Skeletal muscle satellite cell (primary cell): Measurements from ENCODE around the gene ATP2B1.
A peak's percentile ranks its signal among the peaks of the same experiment; 100 is the strongest.

Experiments used
- H3K27me3 ChIP-seq: 2 replicates; pipeline ENCODE4 v1.7.0; 2013; ENCODE audit warnings: low read length; ENCODE audit not compliant: control insufficient read depth, insufficient read depth
- H3K36me3 ChIP-seq: 2 replicates; pipeline ENCODE4 v1.7.0; 2013; ENCODE audit warnings: mild to moderate bottlenecking, control low read depth, low read length; ENCODE audit not compliant: insufficient read depth
- H3K4me1 ChIP-seq: 2 replicates; pipeline ENCODE4 v1.7.0; 2013; ENCODE audit warnings: low read length; ENCODE audit not compliant: control insufficient read depth, insufficient read depth
- H3K4me2 ChIP-seq: 2 replicates; pipeline ENCODE4 v1.7.0; 2013; ENCODE audit warnings: mild to moderate bottlenecking, low read length
- H3K4me3 ChIP-seq: 2 replicates; pipeline ENCODE4 v1.7.0; 2013; ENCODE audit warnings: low read length
- H3K9ac ChIP-seq: 2 replicates; pipeline ENCODE4 v1.7.0; 2013; ENCODE audit warnings: mild to moderate bottlenecking, low read depth, low read length, moderate library complexity
- H3K9me3 ChIP-seq: replicated peaks from 2 replicates; pipeline ENCODE4 v1.7.0; 2013; ENCODE audit warnings: mild to moderate bottlenecking, control low read depth, low read length

Gene ATP2B1

DNA sequence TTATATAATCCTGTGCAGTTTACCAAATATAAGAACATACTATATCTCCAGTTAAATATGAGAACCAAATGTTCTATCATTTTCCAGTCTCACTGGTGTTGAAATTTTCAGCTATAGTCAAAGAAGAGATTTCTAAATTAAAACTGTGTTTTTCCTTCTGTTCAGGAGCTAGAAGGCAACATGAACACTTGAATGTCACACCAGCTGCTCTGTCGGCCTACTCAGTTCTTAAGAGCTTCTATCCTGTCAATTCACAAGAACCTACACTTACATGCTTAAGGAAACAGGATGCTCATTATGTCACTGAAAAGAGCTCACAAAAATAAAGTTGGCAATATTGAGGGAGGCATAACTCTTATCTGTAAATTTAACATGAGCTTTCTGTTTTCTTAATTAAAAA is 43.1 kb downstream of the ATP2B1 start:
- no peak overlapping the region for H3K4me3 ChIP-seq
- H3K4me1 ChIP-seq, result peaks cover 32% of the 10 kb centered on the region
- H3K27me3 ChIP-seq, result no peaks in the 10 kb centered on the region
- H3K9me3 ChIP-seq, result no peaks in the 10 kb centered on the region
- H3K9ac ChIP-seq, result no peak overlapping the region
- peaks cover 31% of the 10 kb centered on the region for H3K36me3 ChIP-seq
- H3K4me2 ChIP-seq, result no peak overlapping the region

DNA sequence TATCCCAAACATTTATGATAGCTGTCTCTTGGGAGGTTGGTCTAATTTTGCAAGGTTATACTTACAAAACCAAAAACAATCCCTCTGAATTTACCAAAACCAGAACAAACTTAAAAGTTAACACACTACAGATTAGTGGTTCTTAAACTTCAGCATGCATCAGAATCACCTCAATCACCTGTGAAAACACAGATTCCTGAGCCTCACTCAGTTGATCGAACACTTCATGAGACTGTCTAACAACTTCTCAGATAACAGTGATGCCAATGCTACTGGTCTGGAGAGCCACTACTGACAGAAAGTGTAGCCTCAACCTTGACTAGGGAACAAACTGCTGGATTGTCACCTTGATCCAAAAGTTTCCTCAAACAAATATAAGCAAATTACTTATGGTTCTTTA is 44.2 kb downstream of the ATP2B1 start:
- H3K9ac ChIP-seq, result no peak overlapping the region
- H3K36me3 ChIP-seq, result peaks cover 26% of the 10 kb centered on the region
- H3K4me2 ChIP-seq, result no peak overlapping the region
- no peaks in the 10 kb centered on the region for H3K27me3 ChIP-seq
- no peak overlapping the region for H3K4me3 ChIP-seq
- no peaks in the 10 kb centered on the region for H3K9me3 ChIP-seq
- H3K4me1 ChIP-seq, result peaks cover 32% of the 10 kb centered on the region

DNA sequence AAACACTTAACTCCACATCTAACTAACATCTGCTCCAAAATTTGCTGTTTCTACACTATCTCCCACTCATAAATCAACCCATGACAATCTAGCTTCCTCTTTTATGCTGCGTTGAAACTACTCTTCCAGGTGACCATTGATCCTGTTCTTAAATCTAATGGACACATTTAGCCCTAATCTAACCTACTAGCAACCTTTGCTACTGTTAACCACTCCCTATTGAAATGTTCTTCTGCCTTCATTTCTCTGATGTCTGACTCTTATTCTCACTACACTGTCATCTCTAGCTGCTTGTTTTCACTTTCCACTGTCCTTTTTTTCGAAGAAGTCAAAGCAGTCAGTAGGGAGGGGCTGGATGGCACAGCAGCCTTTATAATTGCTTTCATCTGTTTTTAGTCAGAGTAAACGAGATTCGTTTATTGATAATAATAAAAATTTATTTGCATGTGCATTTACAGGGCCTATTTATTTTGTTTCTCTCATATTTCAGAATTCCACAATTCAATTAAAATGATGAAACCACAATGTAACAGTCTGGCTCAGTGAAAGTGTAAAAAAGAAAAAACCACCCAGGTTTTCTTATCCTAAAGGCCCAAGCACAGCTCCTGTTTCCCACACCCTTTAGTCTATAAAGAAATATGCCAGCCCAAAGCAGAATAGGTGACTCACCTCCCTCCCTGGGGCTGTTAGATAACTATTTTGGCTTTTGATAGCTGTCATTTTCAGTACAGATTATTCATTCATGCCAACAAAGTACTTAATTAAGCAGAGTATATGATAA is 44.9 kb downstream of the ATP2B1 start:
- Histone ChIP-seq H3K4me1 (peaks cover 32% of the 10 kb centered on the region), H3K4me3 (no peak overlapping the region), H3K9me3 (no peaks in the 10 kb centered on the region), H3K36me3 (peaks cover 26% of the 10 kb centered on the region), H3K4me2 (peak overlapping the region; percentile 51), H3K27me3 (no peaks in the 10 kb centered on the region), H3K9ac (peak overlapping the region; percentile 0)

GRCh38 chr12:89662623-89663022 is 46.0 kb downstream of the ATP2B1 start:
- Histone ChIP-seq H3K36me3 (peaks cover 21% of the 10 kb centered on the region), H3K9me3 (no peaks in the 10 kb centered on the region), H3K4me3 (no peak overlapping the region), H3K4me2 (peak overlapping the region; percentile 51), H3K9ac (no peak overlapping the region), H3K27me3 (no peaks in the 10 kb centered on the region), H3K4me1 (peaks cover 32% of the 10 kb centered on the region)

DNA sequence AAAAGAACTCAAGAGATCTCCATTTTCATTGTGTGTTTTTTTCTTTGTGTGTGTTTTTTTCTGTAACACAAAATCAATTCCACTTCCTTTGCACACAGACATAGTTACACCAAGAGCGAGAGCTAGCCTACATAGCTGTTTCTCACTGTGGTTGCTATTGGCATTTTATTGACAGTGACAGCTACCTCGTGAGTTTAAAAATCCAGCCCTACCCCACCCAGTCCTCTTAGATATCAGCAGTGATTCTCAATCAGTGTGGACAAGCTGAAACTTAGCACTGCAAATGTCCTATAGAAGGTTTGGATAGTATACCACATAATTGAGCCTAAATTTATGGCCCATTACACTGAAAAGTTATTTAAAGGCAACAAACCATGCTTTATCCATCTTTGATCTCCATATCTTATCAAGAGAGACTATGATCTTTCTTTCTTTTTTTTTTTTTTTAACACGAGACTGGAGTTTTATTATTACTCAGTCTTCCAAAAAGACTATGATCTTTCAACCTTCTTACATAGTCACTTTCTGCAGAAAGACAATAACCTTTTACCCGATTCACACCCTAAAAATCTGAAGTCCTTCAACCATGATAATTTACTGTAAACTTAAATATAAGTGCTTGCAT is 46.8 kb downstream of the ATP2B1 start:
- H3K4me3 ChIP-seq, result no peak overlapping the region
- no peak overlapping the region for H3K9ac ChIP-seq
- peaks cover 16% of the 10 kb centered on the region for H3K36me3 ChIP-seq
- H3K9me3 ChIP-seq, result no peaks in the 10 kb centered on the region
- peaks cover 32% of the 10 kb centered on the region for H3K4me1 ChIP-seq
- H3K27me3 ChIP-seq, result no peaks in the 10 kb centered on the region
- peak overlapping the region; percentile 7 for H3K4me2 ChIP-seq

- no peak overlapping the region for H3K4me2 ChIP-seq
- H3K4me3 ChIP-seq, result no peak overlapping the region
- H3K27me3 ChIP-seq, result no peaks in the 10 kb centered on the region
- H3K36me3 ChIP-seq, result peaks cover 28% of the 10 kb centered on the region
- H3K9ac ChIP-seq, result no peak overlapping the region
- no peaks in the 10 kb centered on the region for H3K9me3 ChIP-seq
- H3K4me1 ChIP-seq, result peaks cover 8% of the 10 kb centered on the region
Observed at GRCh38 chr12:89657739-89658138, 50.9 kb downstream of the ATP2B1 start.

- no peaks in the 10 kb centered on the region for H3K27me3 ChIP-seq
- H3K4me1 ChIP-seq, result peaks cover 1% of the 10 kb centered on the region
- H3K9me3 ChIP-seq, result no peaks in the 10 kb centered on the region
- no peak overlapping the region for H3K4me2 ChIP-seq
- peaks cover 35% of the 10 kb centered on the region for H3K36me3 ChIP-seq
- no peak overlapping the region for H3K4me3 ChIP-seq
- no peak overlapping the region for H3K9ac ChIP-seq
Observed at GRCh38 chr12:89657066-89657465, 51.6 kb downstream of the ATP2B1 start.

GRCh38 chr12:89655841-89656240 is 52.8 kb downstream of the ATP2B1 start:
- peaks cover 47% of the 10 kb centered on the region for H3K36me3 ChIP-seq
- no peaks in the 10 kb centered on the region for H3K27me3 ChIP-seq
- H3K9ac ChIP-seq, result no peak overlapping the region
- no peak overlapping the region for H3K4me2 ChIP-seq
- H3K4me3 ChIP-seq, result no peak overlapping the region
- H3K4me1 ChIP-seq, result no peaks in the 10 kb centered on the region
- H3K9me3 ChIP-seq, result no peaks in the 10 kb centered on the region

DNA sequence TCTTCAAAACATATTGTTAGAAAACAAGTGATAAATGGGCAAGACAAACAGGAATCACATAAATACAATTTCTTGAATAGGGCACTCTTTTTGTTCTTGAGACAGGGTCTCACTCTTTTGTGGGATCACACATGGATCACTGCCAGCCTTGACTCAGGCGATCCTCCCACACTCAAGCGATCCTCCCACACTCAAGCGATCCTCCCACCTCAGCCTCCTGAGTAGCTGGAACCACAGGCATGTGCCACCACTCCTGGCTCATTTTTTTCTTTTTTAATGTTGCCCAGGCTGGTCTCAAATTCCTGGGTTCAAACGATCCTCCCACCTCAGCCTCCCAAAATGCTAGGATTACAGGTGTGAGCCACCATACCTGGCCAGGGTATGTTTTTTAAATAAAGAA is 57.4 kb downstream of the ATP2B1 start:
- Histone ChIP-seq H3K4me1 (no peaks in the 10 kb centered on the region), H3K4me2 (no peak overlapping the region), H3K9me3 (no peaks in the 10 kb centered on the region), H3K9ac (no peak overlapping the region), H3K36me3 (peaks cover 80% of the 10 kb centered on the region), H3K27me3 (no peaks in the 10 kb centered on the region), H3K4me3 (no peak overlapping the region)

- no peak overlapping the region for H3K4me3 ChIP-seq
Observed at GRCh38 chr12:89650239-89650638, 58.4 kb downstream of the ATP2B1 start.

DNA sequence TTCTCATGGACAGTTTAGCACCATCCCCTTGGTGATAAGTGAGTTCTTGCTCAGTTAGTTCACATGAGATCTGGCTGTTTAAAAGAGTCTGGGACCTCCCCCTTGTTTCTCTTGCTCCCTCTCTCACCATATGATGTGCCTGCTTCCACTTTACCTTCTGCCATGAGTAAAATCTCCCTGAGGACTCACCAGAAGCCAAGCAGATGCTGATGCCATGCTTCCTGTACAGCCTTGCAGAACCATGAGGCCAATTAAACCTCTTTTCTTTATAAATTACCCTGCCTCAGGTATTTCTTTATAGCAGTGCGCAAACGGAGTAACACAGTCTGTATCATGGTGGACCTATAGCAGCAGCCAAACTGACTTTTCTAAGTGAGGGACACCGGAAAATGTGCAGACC is 58.8 kb downstream of the ATP2B1 start:
- Histone ChIP-seq H3K4me2 (no peak overlapping the region), H3K9ac (no peak overlapping the region), H3K4me1 (no peaks in the 10 kb centered on the region), H3K4me3 (no peak overlapping the region), H3K36me3 (peaks cover 79% of the 10 kb centered on the region), H3K9me3 (no peaks in the 10 kb centered on the region), H3K27me3 (no peaks in the 10 kb centered on the region)

More at GRCh38 chr12:89650239-89650638, 58.4 kb downstream of the ATP2B1 start:
- H3K4me1 ChIP-seq, result no peaks in the 10 kb centered on the region
- H3K9ac ChIP-seq, result no peak overlapping the region
- H3K4me2 ChIP-seq, result no peak overlapping the region
- H3K9me3 ChIP-seq, result no peaks in the 10 kb centered on the region
- peaks cover 83% of the 10 kb centered on the region for H3K36me3 ChIP-seq
- no peaks in the 10 kb centered on the region for H3K27me3 ChIP-seq

DNA sequence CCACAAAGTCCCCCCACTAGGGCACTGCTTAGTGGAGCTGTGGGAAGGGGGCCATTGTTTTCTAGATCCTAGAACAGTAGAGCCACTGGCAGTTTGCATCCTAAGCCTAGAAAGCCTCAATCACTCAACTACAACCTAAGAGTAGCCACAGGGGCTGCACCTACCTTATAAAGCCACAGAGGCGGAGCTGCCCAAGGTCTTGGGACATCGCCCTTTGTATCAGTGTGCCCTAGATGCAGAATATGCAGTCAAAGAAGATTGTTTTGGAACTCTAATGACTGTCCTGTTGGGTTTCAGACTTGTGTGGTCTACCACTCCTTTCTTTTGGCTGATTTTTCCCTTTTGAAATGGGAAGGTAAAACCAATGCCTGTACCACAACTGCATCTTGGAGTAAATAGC is 59.5 kb downstream of the ATP2B1 start:
- Histone ChIP-seq H3K4me2 (no peak overlapping the region), H3K27me3 (no peaks in the 10 kb centered on the region), H3K9me3 (no peaks in the 10 kb centered on the region), H3K36me3 (peaks cover 75% of the 10 kb centered on the region), H3K9ac (no peak overlapping the region), H3K4me3 (no peak overlapping the region), H3K4me1 (no peaks in the 10 kb centered on the region)
